ENCODE data around the gene NOVA2.

Gene NOVA2

DNA sequence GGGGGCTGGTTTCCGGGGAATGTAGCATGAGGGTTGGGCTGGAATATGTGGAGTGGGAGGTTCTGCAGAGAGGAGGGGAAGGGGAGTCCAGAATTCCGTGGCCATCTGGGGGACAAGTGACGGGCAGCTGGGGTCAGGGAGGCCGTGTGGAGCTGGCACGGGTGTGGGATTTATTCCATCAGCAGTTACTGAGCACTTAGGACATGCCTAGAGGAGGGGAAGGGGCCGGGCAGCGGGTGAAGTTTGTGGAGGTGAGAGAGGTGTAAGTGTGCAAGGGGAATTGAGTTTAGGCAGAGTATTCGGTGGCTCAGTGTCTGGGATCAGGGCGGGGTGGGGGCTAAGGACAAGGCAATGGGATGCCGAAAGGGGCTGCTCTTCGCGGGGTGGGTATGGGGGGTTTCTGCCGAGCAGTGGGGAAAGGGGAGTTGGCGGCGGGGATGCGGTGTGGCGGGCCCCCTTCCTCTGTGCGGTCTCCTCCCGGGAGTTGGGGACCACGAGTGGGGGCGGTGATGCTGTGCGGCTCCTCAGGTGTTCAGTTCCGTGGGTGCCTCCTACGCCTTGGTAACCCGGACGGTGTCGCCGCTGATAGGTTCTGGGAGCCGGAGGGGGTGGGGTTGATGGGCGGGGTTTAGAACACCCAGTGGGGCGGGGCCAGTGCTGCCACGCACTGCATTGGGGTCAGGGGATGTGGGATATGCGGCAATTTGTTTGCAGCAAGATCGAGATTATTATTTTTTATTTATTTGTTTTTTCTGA lies 27.0 kb upstream of the NOVA2 start:
- DNase-seq (ENCODE audit: low read depth) = no peak

DNA sequence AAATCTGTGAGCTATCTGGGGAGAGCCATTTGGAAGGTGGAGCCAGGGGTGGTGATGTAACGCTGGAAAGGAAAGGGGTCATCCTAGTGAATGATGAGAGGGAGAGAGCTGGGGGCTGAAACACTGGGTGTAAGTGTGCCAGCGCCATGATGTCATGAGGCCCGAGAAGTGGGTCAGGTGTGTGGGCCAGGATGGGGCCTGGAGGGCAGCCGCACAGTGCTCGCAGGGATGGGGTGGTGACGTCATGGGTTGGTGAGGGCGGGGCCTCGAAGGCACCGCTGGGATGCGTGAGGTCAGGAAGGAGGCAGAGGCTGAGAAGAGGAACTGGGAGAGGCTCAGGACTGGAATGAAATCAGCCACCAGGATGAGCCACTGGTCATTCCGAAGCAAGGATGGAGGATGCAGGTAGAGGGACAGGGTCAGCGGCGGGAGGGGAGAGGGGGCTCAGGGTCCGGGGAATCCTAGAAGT lies 26.0 kb upstream of the NOVA2 start:
- no peak for DNase-seq (ENCODE audit: low read depth)

DNA sequence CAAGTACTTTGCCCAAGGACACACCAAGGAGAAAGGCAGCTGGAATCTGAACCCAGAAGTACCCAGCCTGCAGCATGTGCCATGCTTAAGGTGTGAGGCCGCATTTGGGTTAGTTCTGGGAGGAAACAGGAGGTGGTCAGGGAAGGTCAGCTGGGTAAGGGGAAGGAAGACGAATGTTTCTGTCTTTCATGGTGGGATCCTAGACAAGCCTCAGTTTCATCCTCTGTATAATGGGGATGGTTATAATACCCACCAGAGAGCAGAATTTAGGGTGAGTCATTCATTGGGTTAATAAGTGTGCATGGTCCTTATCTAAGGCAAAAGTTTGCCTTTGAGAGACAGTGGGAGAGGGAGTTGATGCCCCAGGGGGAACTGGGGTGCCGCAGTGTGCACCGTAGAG lies 25.2 kb upstream of the NOVA2 start:
- DNase-seq (ENCODE audit: low read depth) = no peak

DNA sequence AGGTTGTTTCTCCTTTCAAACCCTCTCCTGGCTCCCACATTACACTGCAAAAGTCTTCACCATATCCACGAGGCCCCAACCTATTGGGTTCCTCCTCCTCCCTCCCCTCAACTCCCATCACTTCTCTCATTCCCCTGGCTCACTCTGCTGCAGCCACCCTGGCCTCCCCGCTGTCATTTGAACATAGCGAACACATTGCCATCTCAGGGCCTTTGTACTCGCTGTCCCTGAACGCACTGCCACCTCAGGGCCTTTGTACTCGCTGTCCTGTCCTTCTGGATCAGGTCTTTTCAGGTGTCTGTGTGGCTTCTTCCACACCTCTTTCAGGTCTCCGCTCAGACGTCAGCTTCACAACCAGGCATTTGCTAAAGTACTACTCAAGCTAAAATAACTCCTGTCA lies 23.3 kb upstream of the NOVA2 start:
- DNase-seq (ENCODE audit: low read depth) = no peak

DNA sequence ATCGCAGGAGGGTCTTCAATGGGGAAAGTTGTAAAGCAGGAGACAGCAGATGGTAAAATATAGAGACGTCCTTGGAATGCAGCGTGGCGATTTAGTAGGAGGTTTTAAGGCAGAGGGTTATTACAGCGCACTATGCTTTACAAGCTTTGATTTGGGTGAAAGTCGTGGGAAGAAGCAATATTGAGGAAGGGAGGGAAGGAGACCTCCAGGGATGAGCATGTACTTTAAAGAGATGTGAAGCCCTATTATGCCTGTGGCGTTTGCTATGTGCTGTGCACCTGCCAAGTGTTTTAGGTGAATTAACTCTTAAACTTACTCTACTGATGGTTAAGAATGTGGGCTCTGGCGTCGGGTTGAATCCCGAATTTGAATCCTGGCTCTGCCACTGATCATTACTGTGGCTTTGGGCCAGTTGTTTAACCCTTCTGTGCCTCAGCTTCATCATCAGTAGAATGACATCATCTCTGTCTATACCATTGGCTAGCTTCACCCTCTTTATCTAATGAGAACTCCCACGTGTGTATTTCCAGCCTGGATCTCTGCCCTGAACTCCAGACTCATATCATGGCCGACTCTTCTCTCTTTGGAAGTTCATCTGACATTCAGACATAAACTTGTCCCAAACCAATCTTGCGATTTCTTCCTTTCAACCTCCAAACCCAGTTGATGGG lies 22.2 kb upstream of the NOVA2 start:
- DNase-seq (ENCODE audit: low read depth) = no peak

DNA sequence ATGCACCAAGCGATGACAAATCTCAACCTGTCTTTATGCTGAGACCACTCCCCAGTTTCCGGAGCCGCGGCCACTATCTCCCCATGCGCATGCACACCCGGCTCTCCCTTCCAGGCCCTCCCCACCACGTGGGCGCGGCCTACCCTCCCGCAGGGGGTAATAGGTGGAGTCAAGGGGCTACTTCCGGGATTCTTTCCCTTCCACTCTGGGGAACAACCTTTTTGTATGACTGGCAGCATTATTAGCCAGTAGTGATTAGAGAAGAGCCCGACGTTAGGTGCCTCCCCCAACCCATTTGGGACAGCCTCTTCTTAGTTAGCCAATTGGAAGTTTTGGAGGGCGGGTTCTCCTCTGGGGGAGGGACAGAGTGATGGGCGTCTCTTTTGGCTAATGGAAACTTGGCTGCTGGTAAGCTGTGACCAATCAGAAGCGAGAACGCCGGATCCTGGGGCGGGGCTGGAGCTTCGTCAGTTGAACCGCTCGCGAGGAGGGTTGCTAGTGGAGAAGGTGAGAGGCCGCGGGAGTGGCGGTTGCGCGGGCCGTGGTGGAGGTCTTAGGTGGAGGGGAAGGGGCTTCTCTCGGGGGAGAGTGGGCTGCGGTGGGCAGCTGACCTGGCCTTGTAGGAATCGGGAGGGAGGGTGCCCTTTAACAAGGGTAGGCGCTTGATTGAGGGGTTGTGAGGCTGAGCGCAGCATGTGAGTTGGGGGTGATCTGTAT lies 21.5 kb upstream of the NOVA2 start, which contains the start of gene CCDC61:
Gene CCDC61, plus strand, starts transcription at position 470 of the 717 bp plus-strand sequence. CDS start 7,552 bp downstream, outside the sequence.
- DNase-seq (ENCODE audit: low read depth) = peak; percentile 99

DNA sequence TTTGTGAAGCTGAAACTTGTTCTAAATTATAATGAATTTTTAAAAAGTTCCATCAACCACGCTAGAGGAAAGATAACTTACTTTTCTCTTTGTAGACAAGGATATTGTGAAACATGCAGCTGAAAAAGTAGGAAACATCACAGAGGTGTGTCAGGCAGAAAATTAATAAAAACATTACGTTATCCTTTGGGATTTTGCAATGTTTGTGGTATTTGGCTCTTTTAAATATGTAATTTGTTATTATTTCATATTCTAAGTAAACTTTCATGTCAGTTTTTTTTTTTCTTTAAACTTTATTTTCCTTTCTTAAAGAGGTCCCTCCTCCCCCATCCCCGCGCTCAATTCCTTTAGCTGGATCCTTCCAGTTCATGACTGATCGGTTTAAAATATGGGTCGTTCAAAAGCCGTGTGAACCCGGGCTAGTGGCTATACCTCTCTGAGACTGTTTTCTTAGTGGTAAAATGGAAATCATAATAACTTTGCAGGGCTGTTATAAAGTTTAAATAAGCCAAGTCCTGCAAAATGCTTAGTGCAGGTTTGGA lies 20.9 kb upstream of the NOVA2 start:
- DNase-seq (ENCODE audit: low read depth) = no peak

DNA sequence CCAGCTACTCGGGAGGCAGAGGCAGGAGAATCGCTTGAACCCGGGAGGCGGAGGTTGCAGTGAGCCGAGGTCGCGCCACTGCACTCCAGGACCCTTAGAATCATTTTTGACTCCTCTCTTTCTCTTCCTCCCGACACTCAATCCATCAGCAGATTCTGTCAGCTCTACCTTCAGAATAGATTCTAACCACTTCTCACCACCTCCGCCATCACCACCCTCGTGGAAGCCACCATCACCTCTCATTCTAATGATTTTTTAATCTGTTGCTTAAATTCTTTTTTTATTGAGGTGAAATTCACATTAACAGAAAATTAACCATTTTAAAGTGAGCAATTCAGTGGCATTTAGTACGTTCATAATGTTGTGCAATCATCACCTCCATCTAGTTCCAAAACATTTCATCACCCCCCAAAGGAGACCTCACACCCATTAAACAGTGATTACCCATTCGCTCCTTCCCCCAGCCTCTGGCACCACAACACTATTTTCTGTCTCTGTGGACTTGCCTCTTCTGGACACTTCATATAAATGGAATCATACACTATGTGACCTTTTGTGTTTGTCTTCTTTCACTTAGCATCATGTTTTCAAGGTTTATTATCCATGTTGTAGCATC lies 16.6 kb upstream of the NOVA2 start:
- DNase-seq (ENCODE audit: low read depth) = no peak

DNA sequence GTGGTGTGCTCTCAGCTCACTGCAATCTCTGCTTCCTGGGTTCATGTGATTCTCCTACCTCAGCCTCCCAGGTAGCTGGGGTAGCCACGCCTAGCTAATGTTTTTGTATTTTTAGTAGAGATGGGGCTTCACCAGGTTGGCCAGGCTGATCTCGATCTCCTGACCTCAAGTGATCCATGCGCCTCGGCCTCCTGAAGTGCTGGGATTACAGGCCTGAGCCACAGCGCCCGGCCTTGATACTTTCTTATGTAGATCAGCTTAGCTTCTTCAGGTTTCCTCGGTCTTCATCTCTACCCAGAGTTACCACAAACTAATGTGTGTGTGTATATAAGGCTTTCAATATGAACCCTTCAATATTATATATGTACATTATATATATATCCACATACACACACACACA lies 11.7 kb upstream of the NOVA2 start:
- DNase-seq (ENCODE audit: low read depth) = no peak

DNA sequence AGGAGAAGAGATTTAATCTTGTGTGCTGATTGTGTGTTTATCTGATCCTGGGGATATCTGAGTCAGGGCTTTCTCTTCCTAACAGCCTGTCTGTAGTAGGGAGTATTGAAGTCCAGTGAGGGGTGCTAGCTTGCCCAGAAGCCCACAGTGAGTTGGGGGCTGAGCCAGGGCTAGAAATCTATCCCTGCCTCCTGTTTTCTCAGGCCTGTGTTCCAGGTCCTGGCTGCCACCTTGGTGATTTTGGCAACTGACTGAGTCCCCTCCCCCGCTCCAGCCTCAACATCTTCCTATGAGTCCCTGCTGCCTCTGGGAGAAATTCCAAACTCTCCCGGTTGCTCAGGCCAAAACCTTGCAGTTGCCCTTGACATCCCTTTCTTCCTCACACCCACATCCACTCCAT lies 7.7 kb upstream of the NOVA2 start:
- DNase-seq (ENCODE audit: low read depth) = no peak

DNA sequence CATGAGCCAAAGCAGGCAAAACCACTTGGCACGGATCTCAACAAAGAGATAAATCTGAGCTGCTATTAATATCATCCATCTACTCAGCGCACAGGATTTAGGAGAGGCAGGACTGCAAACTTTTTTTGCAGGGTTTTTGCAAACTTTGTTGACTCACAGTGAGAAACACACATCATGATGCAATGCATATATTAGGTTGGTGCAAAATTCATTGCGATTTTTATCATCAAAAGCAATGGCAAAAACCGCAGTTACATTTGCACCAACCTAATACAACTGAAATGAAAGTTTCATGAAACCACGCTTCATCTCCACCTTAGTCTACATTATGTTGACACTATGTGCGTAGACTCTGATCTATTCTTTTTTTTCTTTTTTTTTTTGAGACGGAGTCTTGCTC lies 4.5 kb upstream of the NOVA2 start:
- no peak for DNase-seq (ENCODE audit: low read depth)

DNA sequence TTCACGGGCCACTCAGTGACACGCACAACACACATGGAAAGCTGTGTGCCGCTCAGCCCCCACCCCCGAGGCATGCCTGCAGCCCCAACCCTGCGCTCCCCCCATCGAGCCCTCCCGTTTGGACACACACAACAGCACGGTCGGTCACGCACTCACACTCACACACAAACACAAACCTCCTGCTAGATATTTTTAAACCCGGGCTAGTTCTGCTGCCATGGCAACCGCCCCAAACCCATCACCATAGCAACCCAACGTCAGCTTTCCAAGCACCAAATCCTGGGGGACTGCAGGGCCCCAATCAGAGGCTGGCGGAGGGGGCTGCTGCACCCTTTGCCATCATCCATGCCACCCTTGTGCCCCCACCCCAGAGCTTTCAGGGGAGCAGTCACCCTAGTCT lies 2.5 kb upstream of the NOVA2 start:
- DNase-seq (ENCODE audit: low read depth) = no peak

DNA sequence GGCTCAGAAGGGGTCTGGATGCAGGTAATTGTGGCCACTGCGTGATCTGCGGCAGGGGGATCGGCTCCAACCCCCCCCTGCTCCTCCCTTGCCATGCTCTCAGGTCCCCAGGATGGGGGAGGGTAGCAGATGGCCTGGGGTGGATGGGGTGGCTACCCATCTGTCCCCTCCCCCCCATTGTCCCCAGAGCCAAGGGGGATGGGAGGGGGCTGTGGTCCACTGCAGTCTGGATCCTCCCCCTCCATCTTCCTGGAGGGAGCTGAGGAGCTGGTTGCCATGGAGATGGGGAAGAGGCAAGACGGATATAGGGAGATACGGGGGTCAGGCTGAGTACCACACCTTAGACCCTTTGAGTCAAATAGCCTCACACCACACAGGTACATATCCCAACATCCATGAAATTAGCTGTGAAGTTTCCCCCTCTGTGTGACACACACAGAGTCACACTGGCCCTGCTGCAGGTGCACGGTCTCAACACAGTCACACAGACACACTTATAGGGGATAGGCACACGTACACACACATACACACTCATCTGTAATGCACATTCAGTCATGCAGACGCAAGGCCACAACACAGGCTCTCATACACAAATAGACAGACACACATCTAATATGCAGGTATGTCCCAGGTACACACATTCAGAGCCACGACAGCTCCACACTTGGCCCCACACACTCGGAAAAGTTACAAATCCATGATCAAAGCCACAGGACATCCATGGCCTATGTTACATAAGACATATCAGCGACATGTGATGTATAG lies 1.8 kb upstream of the NOVA2 start:
- DNase-seq (ENCODE audit: low read depth) = no peak

DNA sequence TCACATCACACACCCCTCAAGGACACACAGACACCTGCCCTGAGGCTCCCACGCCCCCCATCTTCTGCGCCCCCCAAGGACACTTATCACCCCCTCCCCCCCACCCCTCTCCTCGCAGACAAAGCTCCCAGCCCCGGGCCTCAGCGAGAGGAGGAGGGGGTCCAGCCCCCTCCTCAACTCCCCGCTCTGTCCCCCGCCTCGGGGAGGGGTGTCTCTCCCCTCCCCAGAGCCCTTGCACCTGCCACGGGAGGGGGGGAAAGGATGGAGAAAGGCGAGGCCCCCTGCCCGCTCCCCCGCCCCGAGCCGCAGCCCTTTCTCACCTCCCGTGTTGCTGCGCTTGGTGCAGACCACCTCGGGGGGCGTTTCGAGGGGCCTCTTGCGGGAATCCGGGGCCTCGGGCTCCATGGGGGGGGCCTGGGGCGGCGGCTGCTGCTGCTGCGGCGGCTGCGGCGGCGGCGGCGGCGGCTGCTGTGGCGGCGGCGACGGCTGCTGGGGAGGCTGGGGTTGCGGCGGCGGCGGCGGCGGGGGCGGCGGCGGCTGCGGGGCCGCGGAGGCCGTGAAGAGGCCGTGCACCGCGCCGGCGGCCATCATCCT lies 621 bp downstream of the NOVA2 start:
- no peak for DNase-seq (ENCODE audit: low read depth)

DNA sequence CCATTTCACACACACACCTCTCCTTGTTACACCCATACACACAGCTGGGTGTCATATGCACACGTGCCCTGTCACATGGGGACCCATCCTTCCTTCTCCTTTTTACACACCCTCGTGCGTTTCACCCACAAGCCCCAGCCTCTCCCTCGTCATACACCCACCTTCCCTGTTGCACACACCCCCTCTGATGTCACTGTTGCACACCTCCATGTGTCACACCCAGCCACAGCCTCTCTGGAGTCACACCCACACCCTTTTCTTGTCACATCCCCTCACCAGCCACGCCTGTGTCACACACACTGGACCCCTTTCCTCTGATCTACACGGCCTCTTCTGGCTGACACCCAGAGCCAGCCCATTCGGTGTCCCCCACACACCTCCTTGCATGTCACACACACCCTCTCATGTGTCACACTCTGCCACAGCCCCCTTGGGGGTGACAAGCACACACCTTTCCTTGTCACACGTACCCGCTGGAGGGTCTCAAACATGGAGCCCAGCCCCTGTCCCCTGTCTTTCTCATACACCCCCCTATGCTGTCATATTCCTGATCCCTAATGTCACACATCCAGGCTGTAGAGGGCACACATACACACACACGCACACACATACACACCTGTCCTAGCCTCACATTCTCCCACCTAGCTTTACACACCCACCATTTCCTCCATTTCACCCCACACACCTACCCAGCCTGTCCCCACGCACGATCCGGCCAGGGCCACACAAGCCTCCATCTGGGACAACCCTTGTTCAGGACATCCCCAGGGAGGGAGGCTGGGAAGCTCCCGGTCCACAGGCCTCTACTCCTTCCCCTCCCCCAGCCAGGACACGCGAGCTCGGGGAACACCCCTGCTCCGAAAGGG lies 1.4 kb downstream of the NOVA2 start:
- no peak for DNase-seq (ENCODE audit: low read depth)

DNA sequence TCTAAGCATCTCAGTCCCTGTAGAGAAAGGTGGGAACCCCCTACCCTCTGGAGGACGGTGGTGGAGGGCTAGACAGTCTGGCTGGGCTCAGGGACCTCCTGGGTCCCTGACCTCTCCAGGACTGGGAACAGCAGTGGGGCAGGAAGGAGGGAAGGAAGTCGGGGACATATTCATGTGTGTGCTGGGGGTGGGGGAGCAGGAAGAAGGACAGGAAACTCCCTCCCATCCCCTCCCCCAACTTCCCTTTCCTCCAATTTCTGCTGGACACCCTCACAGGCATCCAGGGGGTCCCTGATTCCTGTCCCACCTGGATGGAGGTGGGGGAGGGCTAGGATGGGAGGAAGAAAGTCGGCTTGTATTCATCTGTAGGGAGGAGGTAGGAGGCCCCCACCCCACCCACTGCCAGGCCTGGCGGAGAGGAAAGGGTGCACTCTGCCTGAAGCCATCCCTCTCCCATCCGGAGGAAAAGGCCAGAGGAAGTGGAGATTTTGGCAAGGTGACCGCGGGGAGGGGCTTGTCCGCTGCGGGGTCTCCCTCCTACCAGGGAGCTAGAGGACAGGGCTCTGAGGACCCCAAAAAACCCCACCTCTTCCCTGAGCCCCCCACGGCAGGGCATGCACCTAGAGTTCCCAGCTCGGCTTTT lies 2.3 kb downstream of the NOVA2 start:
- no peak for DNase-seq (ENCODE audit: low read depth)

DNA sequence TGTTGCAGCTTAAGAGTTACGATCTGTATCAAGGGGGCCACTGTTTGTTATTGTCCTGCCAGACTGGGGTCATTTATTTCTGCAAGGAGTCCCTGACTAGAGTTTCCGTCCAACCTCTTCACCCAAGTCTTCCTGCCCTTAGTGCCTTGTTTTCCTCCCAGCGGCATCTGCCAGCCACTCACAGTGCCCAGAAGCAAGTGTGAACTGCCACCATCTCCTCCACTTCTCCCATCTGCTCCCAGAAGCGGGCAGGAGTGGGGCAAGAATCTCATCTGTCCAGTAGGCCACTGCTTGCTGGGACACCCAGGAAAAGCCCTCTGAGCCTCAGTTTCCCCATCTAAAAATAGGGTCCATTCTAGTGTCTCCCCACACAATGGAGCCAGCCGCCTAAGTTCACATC lies 4.0 kb downstream of the NOVA2 start:
- no peak for DNase-seq (ENCODE audit: low read depth)

DNA sequence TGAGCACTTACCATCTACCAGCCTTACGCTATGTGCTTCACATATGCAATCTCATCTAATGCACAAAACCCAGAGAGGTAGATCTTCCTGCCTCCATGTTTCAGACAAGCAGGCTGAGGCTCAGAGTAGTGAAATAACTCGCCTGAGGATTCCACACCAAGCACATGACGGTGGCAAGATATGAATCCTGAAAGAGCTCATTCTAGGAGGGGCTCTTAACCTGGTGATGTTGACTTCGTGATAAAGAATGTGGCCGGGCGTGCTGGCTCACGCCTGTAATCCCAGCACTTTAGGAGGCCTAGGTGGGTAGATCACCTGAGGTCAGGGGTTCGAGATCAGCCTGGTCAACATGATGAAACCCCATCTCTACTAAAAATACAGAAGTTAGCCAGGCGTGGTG lies 5.0 kb downstream of the NOVA2 start:
- no peak for DNase-seq (ENCODE audit: low read depth)

DNA sequence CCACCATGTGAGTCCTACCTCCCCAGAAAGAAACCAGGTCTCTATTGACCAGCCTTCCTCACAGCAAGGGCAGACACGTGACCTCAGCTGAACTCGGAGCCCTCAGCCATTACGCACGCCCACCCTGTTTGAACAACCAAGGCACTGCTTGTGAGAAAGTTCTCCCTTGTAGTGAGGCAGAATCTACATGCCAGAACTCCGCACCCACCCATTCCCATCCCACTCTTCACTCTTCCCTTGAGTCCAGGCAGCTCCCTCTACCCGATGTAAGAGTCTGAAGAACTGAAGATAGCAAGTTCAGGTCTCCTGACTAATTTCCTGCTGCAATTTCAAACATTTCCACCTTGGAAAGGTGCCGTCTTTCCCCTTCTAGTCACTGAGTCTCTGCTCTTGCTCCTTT lies 6.4 kb downstream of the NOVA2 start:
- DNase-seq (ENCODE audit: low read depth) = no peak

DNA sequence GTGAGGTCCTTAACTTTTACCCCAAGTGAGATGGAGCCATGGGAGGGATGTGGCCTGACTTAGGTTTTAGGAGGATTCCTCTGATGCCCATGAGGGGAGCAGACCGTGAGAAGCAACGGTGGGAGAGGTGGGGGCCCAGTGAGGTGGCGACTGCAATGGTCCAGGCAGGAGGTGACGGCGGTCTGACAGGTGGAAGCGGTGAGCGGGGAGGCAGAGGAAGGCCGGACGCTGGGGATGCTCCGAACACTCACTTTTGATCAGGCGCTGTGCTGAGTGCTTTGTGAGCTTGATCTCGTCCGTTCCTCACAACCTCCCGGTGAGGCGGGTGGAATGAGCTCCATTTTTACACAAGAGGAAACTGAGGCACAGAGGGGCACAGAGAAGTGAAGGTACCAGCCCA lies 11.6 kb downstream of the NOVA2 start:
- DNase-seq (ENCODE audit: low read depth) = no peak
